Endothelial cell of umbilical vein (primary cell): ENCODE data around the gene SLC39A9. TPM values are rescaled to one million over a fixed set of nuclear protein-coding genes. Genes with fewer than 3 reads are reported as not detected.

ENCODE experiments used
- BruUV-seq: library from RNA; stranded (reverse); fragments of 400-500 nt; replicated peaks from 2 replicates; lab custom pipeline; 2021; lab: Mats Ljungman, UMichigan
- CTCF ChIA-PET: fragments of 300-600, 350-600 bp; sonication (Branson Sonifier 250); formaldehyde crosslinking; loops from one replicate; lab custom pipeline; 2021; ENCODE audit warnings: antibody characterized with exemption, inconsistent platforms; lab: Charles Lee
- POLR2A ChIA-PET: fragments of 300-600, 350-600 bp; sonication (Branson Sonifier 250); formaldehyde crosslinking; loops from one replicate; lab custom pipeline; 2021; ENCODE audit warnings: antibody characterized with exemption, inconsistent platforms; lab: Charles Lee
- DNase-seq: peaks from one replicate; pipeline ENCODE4 v3.0.0-alpha.2; 2011; ENCODE audit warnings: low read depth, low spot score
- FAIRE-seq: peaks from 2 replicates; lab custom pipeline; 2011; peaks lifted over from hg19 to GRCh38; lab: Jason Lieb, UNC
- H2AFZ ChIP-seq: 2 replicates; pipeline ENCODE4 v1.6.0; 2012; ENCODE audit warnings: low read depth, low read length, control low read depth, inconsistent platforms
- H3K27ac ChIP-seq: 2 replicates; pipeline ENCODE4 v1.5.1; 2011; ENCODE audit warnings: low read depth, mild to moderate bottlenecking, control low read depth, low read length, moderate library complexity; ENCODE audit not compliant: insufficient read depth
- H3K27me3 ChIP-seq, 2 experiments: 2 replicates each; pipeline versions ENCODE4 v1.6.0 to v1.6.1; 2011; ENCODE audit warnings: low read length in 2 of 2, mixed read lengths in 1 of 2; ENCODE audit not compliant: control insufficient read depth in 2 of 2, insufficient read depth in 2 of 2
- H3K36me3 ChIP-seq, 2 experiments: 2 replicates in 1 of 2; 3 replicates in 1 of 2; pipeline ENCODE4 v1.5.1; 2011; ENCODE audit warnings: low read length in 2 of 2, mild to moderate bottlenecking in 1 of 2, moderate library complexity in 1 of 2; ENCODE audit not compliant: control insufficient read depth in 2 of 2, insufficient read depth in 2 of 2; ENCODE audit errors: extremely low read depth in 1 of 2
- H3K4me1 ChIP-seq: 3 replicates; pipeline ENCODE4 v1.5.1; 2011; ENCODE audit warnings: mild to moderate bottlenecking, low read length; ENCODE audit not compliant: control insufficient read depth, insufficient read depth; ENCODE audit errors: extremely low read depth
- H3K4me2 ChIP-seq: 2 replicates; pipeline ENCODE4 v1.6.1; 2011; ENCODE audit warnings: low read length, control low read depth, mixed read lengths; ENCODE audit not compliant: insufficient read depth
- H3K4me3 ChIP-seq, 3 experiments: fragments of 200-600 bp in 1 of 3; sonication (generic), shearing (Covaris generic) in 1 of 3; replicated peaks in 1 of 3; 2 replicates each; pipeline ENCODE4 v1.5.1; 2011 to 2016; ENCODE audit warnings: control low read depth in 3 of 3, low read length in 3 of 3, mild to moderate bottlenecking in 2 of 3, inconsistent platforms in 1 of 3, low read depth in 1 of 3, moderate library complexity in 1 of 3; ENCODE audit not compliant: insufficient read depth in 1 of 3
- H3K79me2 ChIP-seq: 2 replicates; pipeline ENCODE4 v1.6.0; 2012; ENCODE audit warnings: low read length, inconsistent platforms; ENCODE audit not compliant: control insufficient read depth, insufficient read depth
- H3K9ac ChIP-seq: replicated peaks from 2 replicates; pipeline ENCODE3; 2011; ENCODE audit warnings: low read length, control low read depth; ENCODE audit not compliant: insufficient read depth; ENCODE audit errors: extremely low read depth
- H3K9me1 ChIP-seq: replicated peaks from 3 replicates; pipeline ENCODE4 v1.6.0; 2011; ENCODE audit warnings: mild to moderate bottlenecking, low read length; ENCODE audit not compliant: control insufficient read depth, insufficient read depth; ENCODE audit errors: extremely low read depth
- H3K9me3 ChIP-seq: replicated peaks from 2 replicates; pipeline ENCODE4 v1.5.1; 2012; ENCODE audit warnings: low read length, inconsistent platforms; ENCODE audit not compliant: control insufficient read depth, insufficient read depth
- H4K20me1 ChIP-seq: replicated peaks from 2 replicates; pipeline ENCODE3; 2011; ENCODE audit warnings: mild to moderate bottlenecking, low read length; ENCODE audit not compliant: control insufficient read depth, insufficient read depth; ENCODE audit errors: extremely low read depth
- EZH2 ChIP-seq: IDR thresholded peaks from 2 replicates; pipeline ENCODE4 v1.6.1; 2012; ENCODE audit warnings: borderline replicate concordance, low read depth, mild to moderate bottlenecking, moderate library complexity, low read length, inconsistent platforms; ENCODE audit not compliant: severe bottlenecking
- FOS ChIP-seq: IDR thresholded peaks from 2 replicates; pipeline ENCODE4 v1.6.1; 2011; ENCODE audit warnings: mild to moderate bottlenecking, low read length, moderate library complexity, borderline replicate concordance; ENCODE audit not compliant: insufficient read depth
- GATA2 ChIP-seq: IDR thresholded peaks from 2 replicates; pipeline ENCODE4 v1.7.0; 2011; ENCODE audit warnings: low read depth, mild to moderate bottlenecking, moderate library complexity, mixed read lengths, low read length; ENCODE audit not compliant: insufficient read length, insufficient read depth
- JUN ChIP-seq: IDR thresholded peaks from 2 replicates; pipeline ENCODE4 v1.6.1; 2011; ENCODE audit warnings: borderline replicate concordance, low read depth; ENCODE audit not compliant: insufficient read length, insufficient read depth
- MYC ChIP-seq: IDR thresholded peaks from one replicate; pipeline ENCODE4 v1.6.1; 2011; ENCODE audit warnings: mild to moderate bottlenecking, low read depth, low read length
- POLR2A ChIP-seq: IDR thresholded peaks from 2 replicates; pipeline ENCODE4 v1.6.1; 2012; ENCODE audit warnings: low read depth, mild to moderate bottlenecking, control low read depth, low read length
- POLR2AphosphoS5 ChIP-seq: IDR thresholded peaks from 2 replicates; pipeline ENCODE4 v1.6.1; 2012; ENCODE audit warnings: low read depth, mild to moderate bottlenecking, control low read depth, low read length, moderate library complexity; ENCODE audit not compliant: insufficient read depth
- dilution Hi-C: fragments of 300-500 bp; cut with MboI; formaldehyde crosslinking; loops from one replicate; pipeline ENCODE4 v1.15.0; 2019; ENCODE audit warnings: low sequenced_read_pairs; ENCODE audit not compliant: extremely low pct_ligation_motif_present
- intact Hi-C: fragments of 100-400 bp; cut with micrococcal nuclease; formaldehyde crosslinking; loops from one replicate; pipeline ENCODE4 v1.10.0; 2022
- polyA plus RNA-seq, 4 experiments: library from polyadenylated mRNA; depleted of rRNA in 3 of 4; stranded (reverse) in 3 of 4; unstranded in 1 of 4; fragments of >200 nt; gene quantifications; 2 replicates each; pipeline versions ENCODE4 v1.2.1 to v1.2.3, GENCODE V29; 2011 to 2012; ENCODE audit warnings: missing spikeins in 1 of 4
- total RNA-seq: library from RNA; stranded (reverse); gene quantifications from 2 replicates; pipeline ENCODE4 v1.2.3, GENCODE V29; 2021
- TF ChIP-seq, protein P1 (sequence below): IDR thresholded peaks from 2 replicates; pipeline ENCODE4 v1.6.1; 2011; ENCODE audit not compliant: insufficient read depth, insufficient read length
- TF ChIP-seq, protein P2 (sequence below), 2 donors: IDR thresholded peaks; 1 replicate in 1 of 2; 2 replicates in 1 of 2; pipeline ENCODE4 v1.5.1; 2011; ENCODE audit warnings: low read length in 2 of 2, mild to moderate bottlenecking in 2 of 2, moderate library complexity in 2 of 2, control low read depth in 1 of 2, inconsistent platforms in 1 of 2, low read depth in 1 of 2; ENCODE audit not compliant: insufficient read depth in 1 of 2; ENCODE audit errors: extremely low read depth in 1 of 2

SLC39A9 gene
- total and polyA plus RNA-seq, 2 donors (not counting 3 experiments of a cell fraction or from before 2014, with no cell fraction given): 39.8 to 55.2 TPM

GRCh38 chr14:69375722-69376121 is 22.8 kb upstream of the SLC39A9 start:
- ChIA-PET CTCF (no interaction called here), POLR2A (no interaction called here)
- H3K27me3 ChIP-seq: no peaks in the 10 kb centered on the region
- H4K20me1 ChIP-seq: no peaks in the 10 kb centered on the region
- no peak overlapping the region for H3K4me3 ChIP-seq
- no peak overlapping the region for H2AFZ ChIP-seq
- FAIRE-seq (no peak), DNase-seq (no peak)
- no peaks in the 10 kb centered on the region for H3K9me1 ChIP-seq
- peaks cover 3% of the 10 kb centered on the region for H3K79me2 ChIP-seq
- no peaks in the 10 kb centered on the region for H3K9me3 ChIP-seq
- BruUV-seq: no TSS peak
- intact Hi-C loops (no loop called here), dilution Hi-C loops (no loop called here)
- H3K27ac ChIP-seq: no peak overlapping the region
- no peaks in the 10 kb centered on the region for H3K4me1 ChIP-seq
- H3K9ac ChIP-seq: no peak overlapping the region
- TF ChIP-seq FOS (no peak), POLR2A (no peak), POLR2AphosphoS5 (no peak), GATA2 (no peak), JUN (no peak), MYC (no peak), EZH2 (no peak)
- TF ChIP-seq, protein P1, sequence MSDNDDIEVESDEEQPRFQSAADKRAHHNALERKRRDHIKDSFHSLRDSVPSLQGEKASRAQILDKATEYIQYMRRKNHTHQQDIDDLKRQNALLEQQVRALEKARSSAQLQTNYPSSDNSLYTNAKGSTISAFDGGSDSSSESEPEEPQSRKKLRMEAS: no peak
- TF ChIP-seq, protein P2, sequence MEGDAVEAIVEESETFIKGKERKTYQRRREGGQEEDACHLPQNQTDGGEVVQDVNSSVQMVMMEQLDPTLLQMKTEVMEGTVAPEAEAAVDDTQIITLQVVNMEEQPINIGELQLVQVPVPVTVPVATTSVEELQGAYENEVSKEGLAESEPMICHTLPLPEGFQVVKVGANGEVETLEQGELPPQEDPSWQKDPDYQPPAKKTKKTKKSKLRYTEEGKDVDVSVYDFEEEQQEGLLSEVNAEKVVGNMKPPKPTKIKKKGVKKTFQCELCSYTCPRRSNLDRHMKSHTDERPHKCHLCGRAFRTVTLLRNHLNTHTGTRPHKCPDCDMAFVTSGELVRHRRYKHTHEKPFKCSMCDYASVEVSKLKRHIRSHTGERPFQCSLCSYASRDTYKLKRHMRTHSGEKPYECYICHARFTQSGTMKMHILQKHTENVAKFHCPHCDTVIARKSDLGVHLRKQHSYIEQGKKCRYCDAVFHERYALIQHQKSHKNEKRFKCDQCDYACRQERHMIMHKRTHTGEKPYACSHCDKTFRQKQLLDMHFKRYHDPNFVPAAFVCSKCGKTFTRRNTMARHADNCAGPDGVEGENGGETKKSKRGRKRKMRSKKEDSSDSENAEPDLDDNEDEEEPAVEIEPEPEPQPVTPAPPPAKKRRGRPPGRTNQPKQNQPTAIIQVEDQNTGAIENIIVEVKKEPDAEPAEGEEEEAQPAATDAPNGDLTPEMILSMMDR (IDR thresholded peaks at IDR 0.05; ENCODE audit: extremely low read depth in 1 of 2, insufficient read depth in 1 of 2, low read depth in 1 of 2, low read length in 2 of 2): no peak
- no peak overlapping the region for H3K4me2 ChIP-seq
- H3K36me3 ChIP-seq: peaks cover 7 to 13% of the 10 kb centered on the region in 2 experiments
